ENCODE data around the gene ANKZF1.

ANKZF1 gene

DNA sequence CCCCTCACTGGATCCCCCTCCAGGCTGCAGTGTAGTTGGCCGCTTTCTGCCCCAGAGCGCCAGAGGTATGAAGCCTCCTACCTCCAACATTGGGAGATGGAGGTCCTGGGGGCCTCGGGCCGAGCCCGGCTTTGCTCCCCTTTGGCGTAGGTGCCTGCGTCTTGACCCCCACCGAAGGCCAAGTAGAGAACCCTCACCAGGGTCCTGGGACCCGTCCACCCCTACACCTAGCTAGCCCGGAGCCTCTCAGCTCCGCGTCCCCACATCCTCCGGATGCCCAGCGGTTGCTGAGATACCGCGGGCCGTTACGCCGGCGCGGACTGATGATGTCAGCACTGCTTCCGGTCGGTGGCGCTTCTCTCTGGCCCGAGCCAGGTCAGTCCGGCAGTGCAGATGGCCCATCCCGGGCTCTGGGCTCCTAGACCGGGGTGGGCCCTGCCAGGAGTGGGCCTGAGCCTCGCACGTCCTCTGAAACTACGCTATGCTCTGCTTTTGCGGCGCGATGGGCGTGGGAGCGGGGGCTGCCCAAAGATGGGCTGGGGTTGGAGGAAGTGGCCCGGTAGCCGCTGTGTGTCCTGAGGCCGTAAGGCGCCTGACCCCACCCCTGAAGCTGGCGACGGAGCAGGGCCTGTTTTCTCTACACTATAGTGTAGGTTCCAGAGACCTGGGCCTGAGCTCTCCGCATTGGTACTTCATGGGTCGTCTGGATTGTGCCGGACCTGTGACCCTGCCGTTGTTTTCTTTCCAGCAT, 15.7 kb downstream of the ANKZF1 start, which contains the start of the genes GLB1L and STK16:
TSS of gene GLB1L (minus strand) at position 297 of the 751 bp plus-strand sequence. CDS start 1,871 bp downstream, outside the sequence.
TSS of gene STK16 (plus strand) at position 332 of the 751 bp plus-strand sequence. CDS start 521 bp downstream, outside the sequence.
- peak within 1 kb of the TSS; percentile 87 for H3K4me3 ChIP-seq (ENCODE audit: low read depth in 1 of 2, low read length in 2 of 2)
- H3K36me3 ChIP-seq (ENCODE audit: insufficient read depth, low read length), result peaks cover 6% of the 10 kb centered on the region
- H3K4me2 ChIP-seq (ENCODE audit: insufficient read depth, low read length), result peak within 1 kb of the TSS; percentile 84
- H3K27me3 ChIP-seq (ENCODE audit: insufficient read depth, low read length, poor library complexity), result no peaks in the 10 kb centered on the region
- H3K9me3 ChIP-seq (ENCODE audit: insufficient read depth, low read length, severe bottlenecking), result no peaks in the 10 kb centered on the region
- peaks cover 53% of the 10 kb centered on the region for H3K4me1 ChIP-seq (ENCODE audit: insufficient read depth, low read length)
- TF ChIP-seq EZH2 (IDR thresholded peaks at IDR 0.05; ENCODE audit: borderline replicate concordance, low read depth, low read length, severe bottlenecking), result no peak
- TF ChIP-seq, protein P1, sequence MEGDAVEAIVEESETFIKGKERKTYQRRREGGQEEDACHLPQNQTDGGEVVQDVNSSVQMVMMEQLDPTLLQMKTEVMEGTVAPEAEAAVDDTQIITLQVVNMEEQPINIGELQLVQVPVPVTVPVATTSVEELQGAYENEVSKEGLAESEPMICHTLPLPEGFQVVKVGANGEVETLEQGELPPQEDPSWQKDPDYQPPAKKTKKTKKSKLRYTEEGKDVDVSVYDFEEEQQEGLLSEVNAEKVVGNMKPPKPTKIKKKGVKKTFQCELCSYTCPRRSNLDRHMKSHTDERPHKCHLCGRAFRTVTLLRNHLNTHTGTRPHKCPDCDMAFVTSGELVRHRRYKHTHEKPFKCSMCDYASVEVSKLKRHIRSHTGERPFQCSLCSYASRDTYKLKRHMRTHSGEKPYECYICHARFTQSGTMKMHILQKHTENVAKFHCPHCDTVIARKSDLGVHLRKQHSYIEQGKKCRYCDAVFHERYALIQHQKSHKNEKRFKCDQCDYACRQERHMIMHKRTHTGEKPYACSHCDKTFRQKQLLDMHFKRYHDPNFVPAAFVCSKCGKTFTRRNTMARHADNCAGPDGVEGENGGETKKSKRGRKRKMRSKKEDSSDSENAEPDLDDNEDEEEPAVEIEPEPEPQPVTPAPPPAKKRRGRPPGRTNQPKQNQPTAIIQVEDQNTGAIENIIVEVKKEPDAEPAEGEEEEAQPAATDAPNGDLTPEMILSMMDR (IDR thresholded peaks at IDR 0.05; ENCODE audit: borderline replicate concordance, extremely low read depth, low read length, poor library complexity, severe bottlenecking), result no peak
- H4K20me1 ChIP-seq (ENCODE audit: insufficient read depth, low read length), result peaks cover 30% of the 10 kb centered on the region
- peak; percentile 87 for DNase-seq
- peak within 1 kb of the TSS; percentile 94 for H2AFZ ChIP-seq (ENCODE audit: low read depth, low read length)
- peaks cover 14% of the 10 kb centered on the region for H3K79me2 ChIP-seq (ENCODE audit: insufficient read depth, low read length)
- peak within 1 kb of the TSS; percentile 93 for H3K27ac ChIP-seq (ENCODE audit: low read length)
- H3K9ac ChIP-seq (ENCODE audit: low read depth, low read length), result peak within 1 kb of the TSS; percentile 90
- ATAC-seq (ENCODE audit: insufficient read depth, low read depth), result peak; percentile 75

DNA sequence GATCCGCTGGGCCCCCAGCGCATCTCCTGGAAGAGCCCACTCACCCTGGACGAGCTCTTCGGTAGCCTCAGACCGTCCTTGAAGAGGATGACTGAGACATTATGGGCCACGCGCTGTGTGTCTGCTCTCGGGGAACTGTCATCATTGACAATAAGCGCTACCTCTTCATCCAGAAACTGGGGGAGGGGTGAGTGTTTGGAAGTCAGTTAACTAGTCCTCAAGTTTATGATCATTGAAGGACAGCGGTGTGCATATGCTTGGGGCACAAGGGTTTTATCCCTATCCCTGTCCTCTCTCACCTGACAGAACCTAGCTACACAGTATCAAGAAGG, 16.3 kb downstream of the ANKZF1 start:
- no peak for ATAC-seq (ENCODE audit: insufficient read depth, low read depth)
- Histone ChIP-seq H3K27me3 (ENCODE audit: insufficient read depth, low read length, poor library complexity) (no peaks in the 10 kb centered on the region), H3K4me2 (ENCODE audit: insufficient read depth, low read length) (peak overlapping the region; percentile 84), H3K9ac (ENCODE audit: low read depth, low read length) (peak overlapping the region; percentile 90), H3K79me2 (ENCODE audit: insufficient read depth, low read length) (peaks cover 14% of the 10 kb centered on the region), H3K4me1 (ENCODE audit: insufficient read depth, low read length) (peaks cover 53% of the 10 kb centered on the region), H3K36me3 (ENCODE audit: insufficient read depth, low read length) (peaks cover 6% of the 10 kb centered on the region), H3K4me3 (ENCODE audit: low read depth in 1 of 2, low read length in 2 of 2) (peak overlapping the region; percentile 87), H3K27ac (ENCODE audit: low read length) (peak overlapping the region; percentile 93), H4K20me1 (ENCODE audit: insufficient read depth, low read length) (peaks cover 30% of the 10 kb centered on the region), H3K9me3 (ENCODE audit: insufficient read depth, low read length, severe bottlenecking) (no peaks in the 10 kb centered on the region), H2AFZ (ENCODE audit: low read depth, low read length) (peak overlapping the region; percentile 94)
- TF ChIP-seq, protein P1 (IDR thresholded peaks at IDR 0.05; ENCODE audit: borderline replicate concordance, extremely low read depth, low read length, poor library complexity, severe bottlenecking), result no peak
- no peak for TF ChIP-seq EZH2 (IDR thresholded peaks at IDR 0.05; ENCODE audit: borderline replicate concordance, low read depth, low read length, severe bottlenecking)
- DNase-seq, result no peak

DNA sequence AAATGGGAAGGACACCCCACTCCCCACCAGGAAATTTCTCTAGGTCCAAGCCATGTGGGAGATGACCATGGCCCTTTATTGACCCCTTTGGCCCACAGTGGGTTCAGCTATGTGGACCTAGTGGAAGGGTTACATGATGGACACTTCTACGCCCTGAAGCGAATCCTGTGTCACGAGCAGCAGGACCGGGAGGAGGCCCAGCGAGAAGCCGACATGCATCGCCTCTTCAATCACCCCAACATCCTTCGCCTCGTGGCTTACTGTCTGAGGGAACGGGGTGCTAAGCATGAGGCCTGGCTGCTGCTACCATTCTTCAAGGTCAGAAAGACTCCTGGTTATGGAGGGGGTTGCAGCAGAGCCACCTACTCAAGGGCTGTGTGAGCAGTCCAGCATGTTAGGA, 17.0 kb downstream of the ANKZF1 start:
- ATAC-seq (ENCODE audit: insufficient read depth, low read depth), result no peak
- no peak for DNase-seq
- Histone ChIP-seq H2AFZ (ENCODE audit: low read depth, low read length) (no peak overlapping the region), H3K36me3 (ENCODE audit: insufficient read depth, low read length) (peaks cover 6% of the 10 kb centered on the region), H3K79me2 (ENCODE audit: insufficient read depth, low read length) (peaks cover 14% of the 10 kb centered on the region), H3K4me3 (ENCODE audit: low read depth in 1 of 2, low read length in 2 of 2) (peak overlapping the region in 1 of 2 experiments; percentile 87; a peak in 2 of 4 replicates), H3K27me3 (ENCODE audit: insufficient read depth, low read length, poor library complexity) (peaks cover under 1% of the 10 kb centered on the region), H4K20me1 (ENCODE audit: insufficient read depth, low read length) (peaks cover 30% of the 10 kb centered on the region), H3K9ac (ENCODE audit: low read depth, low read length) (0 out of 2 replicates have a peak overlapping the region, but pooled peaks have one; percentile 90), H3K9me3 (ENCODE audit: insufficient read depth, low read length, severe bottlenecking) (no peaks in the 10 kb centered on the region), H3K4me2 (ENCODE audit: insufficient read depth, low read length) (peak overlapping the region; percentile 84), H3K4me1 (ENCODE audit: insufficient read depth, low read length) (peaks cover 53% of the 10 kb centered on the region), H3K27ac (ENCODE audit: low read length) (peak overlapping the region; percentile 77)
- TF ChIP-seq EZH2 (IDR thresholded peaks at IDR 0.05; ENCODE audit: borderline replicate concordance, low read depth, low read length, severe bottlenecking), result no peak
- TF ChIP-seq, protein P1 (IDR thresholded peaks at IDR 0.05; ENCODE audit: borderline replicate concordance, extremely low read depth, low read length, poor library complexity, severe bottlenecking), result no peak

Measured in DND-41 (cell line).